Myocyte (in vitro differentiated cells): Measurements from ENCODE around the gene PRKAR1B. TPM values are rescaled to one million over a fixed set of nuclear protein-coding genes. Genes with fewer than 3 reads are reported as not detected.
"Not testable (repeated sequence)": the region's sequence is repeated elsewhere in the genome, so short reads cannot be mapped to it uniquely, and the experiment has no call there.

Experiments used
- DNase-seq: peaks from one replicate; pipeline ENCODE4 v3.0.0-alpha.2; 2012; ENCODE audit warnings: low read depth
- total RNA-seq: library from RNA; depleted of rRNA; stranded (reverse); fragments of >200 nt; gene quantifications from 2 replicates; pipeline ENCODE4 v1.2.3, GENCODE V29; 2014

The PRKAR1B gene
- total RNA-seq, 1 donor from 2014 or later: 16.4 TPM

DNA sequence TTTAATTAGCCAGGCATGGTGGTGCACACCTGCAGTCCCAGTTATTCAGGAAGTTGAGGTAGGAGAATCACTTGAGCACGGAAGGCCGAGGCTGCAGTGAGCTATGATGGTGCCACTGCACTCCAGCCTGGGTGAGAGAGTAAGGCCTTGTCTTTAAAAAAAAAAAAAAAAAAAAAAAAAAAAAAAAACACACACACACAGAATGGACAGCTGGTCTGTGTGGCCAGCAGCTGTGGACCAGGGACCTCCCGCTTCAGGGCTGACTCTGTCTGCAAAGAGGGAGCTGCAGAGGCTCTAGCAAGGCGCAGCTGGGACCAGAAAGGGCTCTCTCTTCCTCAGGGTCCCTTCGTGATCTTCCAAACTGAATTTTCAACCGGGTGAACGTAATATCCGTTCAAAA is 54.2 kb downstream of the PRKAR1B start:
- DNase-seq: peak; percentile 83

DNA sequence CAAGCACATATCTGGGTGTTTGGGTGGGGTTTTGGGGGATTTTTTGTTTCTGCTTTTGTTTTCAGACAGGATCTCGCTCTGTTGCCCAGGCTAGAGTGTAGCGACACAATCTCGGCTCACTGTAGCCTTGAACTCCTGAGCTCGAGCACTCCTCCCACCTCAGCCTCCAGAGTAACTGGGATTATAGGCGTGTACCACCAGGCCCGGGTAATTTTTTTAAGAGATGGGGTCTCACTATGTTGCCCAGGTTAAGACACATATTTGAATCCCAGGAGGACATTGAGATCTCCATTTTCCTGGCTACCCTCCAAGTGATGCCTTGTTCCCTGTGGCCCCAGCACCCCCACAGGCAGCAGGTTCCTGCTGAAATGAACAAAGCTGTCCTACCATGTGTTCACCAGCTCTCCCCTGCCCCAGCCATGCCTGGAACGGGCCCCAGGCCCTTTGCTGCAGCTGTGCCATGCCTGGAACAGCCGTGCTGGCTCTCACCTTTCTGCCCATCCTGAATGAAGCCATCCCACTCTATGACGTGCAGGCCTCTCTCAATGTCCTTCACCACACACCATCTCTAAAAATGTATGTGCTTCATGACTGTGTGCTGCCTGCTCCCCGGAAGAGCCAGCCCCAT is 55.6 kb downstream of the PRKAR1B start:
- DNase-seq: no peak

GRCh38 chr7:670501-671390 is 56.3 kb downstream of the PRKAR1B start:
- no peak for DNase-seq

DNA sequence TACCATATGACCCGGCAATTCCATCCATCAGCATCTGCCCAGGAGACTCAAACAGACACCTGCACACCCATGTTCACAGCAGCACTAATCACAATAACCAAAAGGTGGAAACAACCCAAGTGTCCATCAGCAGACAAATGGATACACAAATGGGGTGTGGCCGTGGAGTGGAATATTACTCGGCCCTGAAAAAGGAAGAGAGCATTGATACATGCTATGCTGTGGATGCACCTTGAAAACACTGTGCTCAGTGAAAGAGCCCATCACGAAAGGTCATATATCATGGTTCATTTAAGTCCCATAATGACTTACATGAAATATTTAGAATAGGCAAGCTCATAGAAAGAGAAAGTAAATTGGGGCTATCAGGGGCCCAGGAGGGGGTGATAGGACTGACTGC is 58.1 kb downstream of the PRKAR1B start:
- DNase-seq: no peak

- peak; percentile 85 for DNase-seq
These were observed 58.7 kb downstream of the PRKAR1B start for GRCh38 chr7:668139-668931.

- no peak for DNase-seq
These were observed 60.4 kb downstream of the PRKAR1B start for GRCh38 chr7:666454-667292.

DNA sequence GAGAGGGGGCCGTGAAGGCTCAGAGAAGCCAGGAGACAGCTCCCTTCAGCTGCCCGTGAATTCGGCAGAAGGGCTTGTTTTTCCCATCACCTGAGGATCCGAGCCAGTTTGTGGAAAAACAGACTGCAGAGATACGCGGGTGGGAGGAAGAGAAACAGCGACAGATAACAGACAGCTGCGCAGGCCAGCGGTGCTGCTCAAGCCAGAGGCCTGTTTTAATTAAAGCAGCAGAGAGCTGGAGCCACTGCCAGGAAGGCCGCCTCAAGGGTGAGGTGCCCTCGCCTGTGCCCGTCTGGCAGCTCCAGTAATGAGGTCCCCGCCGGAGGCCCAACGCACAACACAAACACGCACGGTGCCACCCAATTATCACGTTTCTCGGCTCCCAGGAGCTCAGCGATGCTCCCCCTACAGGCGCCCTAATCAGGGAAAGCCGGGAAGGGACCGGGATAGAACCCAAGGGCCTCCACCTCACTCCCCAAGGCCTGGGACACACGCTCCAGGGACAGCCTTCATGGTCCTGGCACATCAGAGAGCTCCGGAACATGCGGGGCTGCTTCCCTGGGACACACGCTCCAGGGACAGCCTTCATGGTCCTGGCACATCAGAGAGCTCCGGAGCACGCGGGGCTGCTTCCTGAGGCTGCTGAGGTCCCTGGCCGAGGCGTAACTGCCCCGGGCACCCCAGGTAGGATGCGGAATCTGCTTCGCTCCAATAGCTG is 61.2 kb downstream of the PRKAR1B start:
- DNase-seq: no peak

DNA sequence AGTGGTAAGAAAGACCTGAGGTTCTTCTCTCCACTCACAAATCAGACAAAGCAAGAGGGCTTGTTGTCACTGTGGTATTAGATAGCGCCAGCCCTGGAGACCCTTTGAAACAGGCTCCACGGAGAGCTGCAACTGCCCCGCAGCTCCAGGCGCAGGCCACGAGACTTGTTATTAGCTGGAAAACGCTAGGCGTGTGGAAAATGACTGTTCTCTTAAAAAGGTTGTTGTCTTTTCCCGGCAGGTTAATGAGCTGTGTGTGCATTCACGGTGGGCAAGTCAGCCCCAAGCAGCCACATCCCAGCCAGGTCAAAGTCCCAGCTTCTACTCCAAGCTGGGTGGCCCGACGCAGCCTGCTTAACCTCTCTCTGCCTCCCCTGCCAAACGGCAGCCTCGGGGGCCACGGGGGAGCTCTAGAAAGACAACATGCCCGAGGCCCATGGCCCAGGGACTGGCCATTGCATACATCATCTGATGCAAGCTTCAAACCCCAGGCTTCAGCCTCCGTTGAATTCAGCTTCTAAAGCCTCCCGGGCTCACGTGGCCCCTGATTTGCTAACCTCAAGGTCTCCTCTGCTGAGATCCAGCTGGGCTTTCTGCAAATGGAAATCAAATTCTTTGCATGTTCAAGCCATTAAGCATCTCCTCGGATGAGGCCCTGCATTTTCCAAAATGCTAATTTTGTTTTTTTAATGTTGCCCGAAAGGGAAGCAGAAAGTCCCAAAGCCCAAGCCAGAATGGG is 61.9 kb downstream of the PRKAR1B start:
- no peak for DNase-seq

DNA sequence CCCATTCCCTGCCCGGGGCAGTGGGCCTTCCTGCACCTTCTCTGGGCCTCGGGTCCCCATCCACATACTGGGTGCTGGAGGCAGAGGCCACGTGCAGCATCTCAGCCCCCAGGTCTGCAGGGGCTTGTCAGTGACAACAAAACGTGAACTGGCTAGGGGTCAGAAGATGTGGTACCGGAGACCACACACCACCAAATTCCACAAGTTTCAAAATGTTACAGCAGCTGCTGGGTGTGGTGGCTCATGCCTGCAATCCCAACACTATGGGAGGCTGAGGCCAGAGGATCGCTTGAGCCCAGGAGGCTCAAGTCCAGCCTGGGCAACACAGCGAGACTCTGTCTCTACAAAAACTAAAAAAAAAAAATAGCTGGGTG is 62.7 kb downstream of the PRKAR1B start:
- DNase-seq: peak; percentile 65

DNA sequence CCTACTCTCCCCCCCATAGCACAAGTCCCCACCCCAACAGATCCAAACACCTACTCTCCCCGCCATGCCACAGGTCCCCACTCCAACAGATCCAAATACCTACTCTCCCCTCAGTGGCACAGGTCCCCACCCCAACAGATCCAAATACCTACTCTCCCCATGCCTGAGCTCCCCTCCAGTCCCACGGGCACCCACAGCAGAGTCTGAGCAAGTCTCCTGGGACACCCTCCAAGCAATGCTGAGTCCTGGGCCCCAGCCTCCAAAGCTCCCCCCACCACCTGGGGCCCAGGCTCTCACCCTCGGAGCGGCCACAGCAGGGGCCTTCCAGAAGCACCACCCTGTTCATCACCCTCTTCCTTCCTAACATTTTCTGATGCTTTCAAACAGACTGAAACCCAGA is 64.5 kb downstream of the PRKAR1B start:
- DNase-seq: no peak

DNA sequence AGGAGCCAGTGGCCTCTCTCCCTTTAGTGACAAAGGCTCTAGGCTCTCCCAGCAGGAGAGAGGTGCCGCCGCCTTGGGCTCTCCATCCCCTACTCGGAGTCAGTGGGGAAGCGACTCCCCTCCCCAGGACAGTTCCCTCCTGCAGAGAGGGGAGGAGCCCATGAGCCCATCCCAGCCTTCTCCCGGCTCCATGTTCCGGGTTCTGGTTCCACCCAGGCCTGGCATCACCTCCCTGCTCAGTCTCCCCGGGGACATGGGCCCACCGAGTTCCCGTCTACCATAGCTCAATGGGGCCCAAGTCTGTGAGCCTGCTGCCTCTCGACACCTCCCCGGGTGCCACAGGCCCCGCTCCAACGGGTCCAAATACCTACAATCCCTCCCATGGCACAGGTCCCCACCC is 67.1 kb downstream of the PRKAR1B start:
- DNase-seq: no peak

- peak; percentile 81 for DNase-seq
These were observed 67.7 kb downstream of the PRKAR1B start for GRCh38 chr7:659306-659847.

- DNase-seq: peak; percentile 98
These were observed 69.4 kb downstream of the PRKAR1B start for GRCh38 chr7:657565-658119.

- DNase-seq: not testable (repeated sequence)
These were observed 70.1 kb downstream of the PRKAR1B start for GRCh38 chr7:657010-657409.

DNA sequence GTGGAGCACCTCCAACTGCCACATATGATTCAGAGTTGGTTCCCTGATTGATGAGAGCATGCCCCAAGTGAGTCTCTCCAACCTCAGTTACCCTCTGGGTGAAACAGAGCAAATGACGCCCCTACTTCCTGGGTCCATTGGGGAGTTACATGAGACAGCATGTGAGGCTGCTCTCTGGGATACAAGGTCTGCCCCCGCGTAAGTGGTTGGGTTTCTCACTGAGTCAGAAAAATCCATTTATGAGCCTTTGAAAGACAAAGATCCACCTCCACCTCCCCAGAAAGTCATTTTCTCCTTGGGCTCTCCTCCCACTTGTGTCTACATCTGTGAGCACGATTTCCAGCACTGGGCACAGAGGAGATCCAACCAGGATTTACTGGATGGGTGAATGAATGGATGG is 71.3 kb downstream of the PRKAR1B start:
- DNase-seq: no peak

DNA sequence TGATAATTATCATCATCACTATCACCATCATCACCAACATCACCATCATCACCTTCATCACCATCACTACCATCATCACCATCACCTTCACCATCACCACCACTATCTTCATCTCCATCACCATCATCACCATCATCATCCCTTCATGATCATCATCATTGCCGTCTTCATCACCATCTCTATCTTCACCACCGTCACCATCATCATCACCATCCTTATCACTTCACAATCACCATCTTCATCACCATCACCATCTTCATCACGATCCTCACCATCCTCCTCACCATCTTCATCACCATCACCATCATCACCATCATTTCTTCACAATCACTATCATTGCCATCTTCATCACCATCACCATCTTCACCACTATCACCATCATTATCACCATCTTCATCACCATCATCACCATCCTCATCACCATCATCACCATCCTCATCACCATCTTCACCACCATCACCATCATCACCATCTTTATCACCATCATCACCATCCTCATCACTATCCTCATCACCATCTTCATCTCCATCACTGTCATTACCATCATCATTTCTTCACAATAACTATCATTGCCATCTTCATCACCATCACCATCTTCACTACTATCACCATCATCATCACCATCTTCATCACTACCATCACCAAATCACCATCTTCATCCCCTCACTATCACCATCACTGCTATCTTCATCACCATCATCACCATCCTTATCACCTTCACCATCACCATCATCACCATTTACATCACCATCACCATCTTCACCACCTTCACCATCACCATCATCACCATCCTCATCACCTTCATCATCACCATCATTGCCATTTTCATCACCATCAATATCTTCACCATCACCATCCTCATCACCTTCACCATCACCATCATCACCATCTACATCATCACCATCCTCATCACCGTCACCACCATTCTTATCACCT is 73.0 kb downstream of the PRKAR1B start:
- DNase-seq: no peak

DNA sequence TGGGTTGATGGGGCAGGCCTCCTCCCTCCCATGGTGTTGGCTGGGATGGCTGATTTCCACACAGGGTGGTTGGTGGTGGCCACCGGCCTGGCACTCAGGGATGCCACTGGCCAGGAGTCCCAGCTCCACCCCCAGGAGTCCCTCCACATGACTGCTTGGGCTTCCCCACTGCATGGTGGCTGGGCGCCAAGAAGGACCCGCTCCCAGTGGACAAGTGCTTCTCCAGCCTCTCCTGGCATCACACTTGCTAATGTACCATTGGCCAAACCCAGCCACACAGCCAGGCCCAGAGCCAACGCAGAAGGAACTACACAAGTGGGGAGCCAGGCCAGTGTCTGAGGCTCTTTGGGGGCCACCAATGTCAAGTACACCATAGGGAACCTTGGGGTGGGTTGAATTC is 74.2 kb downstream of the PRKAR1B start:
- no peak for DNase-seq

GRCh38 chr7:652167-652566 is 74.9 kb downstream of the PRKAR1B start:
- not testable (repeated sequence) for DNase-seq
